GM15510 (cell line): Measurements from ENCODE around the gene GMEB2.

Experiments
- POLR2A ChIP-seq: IDR thresholded peaks from 3 replicates; pipeline ENCODE4 v1.6.1; 2011; ENCODE audit warnings: borderline replicate concordance; ENCODE audit not compliant: insufficient read length; ENCODE audit errors: extremely low read depth

Gene GMEB2

DNA sequence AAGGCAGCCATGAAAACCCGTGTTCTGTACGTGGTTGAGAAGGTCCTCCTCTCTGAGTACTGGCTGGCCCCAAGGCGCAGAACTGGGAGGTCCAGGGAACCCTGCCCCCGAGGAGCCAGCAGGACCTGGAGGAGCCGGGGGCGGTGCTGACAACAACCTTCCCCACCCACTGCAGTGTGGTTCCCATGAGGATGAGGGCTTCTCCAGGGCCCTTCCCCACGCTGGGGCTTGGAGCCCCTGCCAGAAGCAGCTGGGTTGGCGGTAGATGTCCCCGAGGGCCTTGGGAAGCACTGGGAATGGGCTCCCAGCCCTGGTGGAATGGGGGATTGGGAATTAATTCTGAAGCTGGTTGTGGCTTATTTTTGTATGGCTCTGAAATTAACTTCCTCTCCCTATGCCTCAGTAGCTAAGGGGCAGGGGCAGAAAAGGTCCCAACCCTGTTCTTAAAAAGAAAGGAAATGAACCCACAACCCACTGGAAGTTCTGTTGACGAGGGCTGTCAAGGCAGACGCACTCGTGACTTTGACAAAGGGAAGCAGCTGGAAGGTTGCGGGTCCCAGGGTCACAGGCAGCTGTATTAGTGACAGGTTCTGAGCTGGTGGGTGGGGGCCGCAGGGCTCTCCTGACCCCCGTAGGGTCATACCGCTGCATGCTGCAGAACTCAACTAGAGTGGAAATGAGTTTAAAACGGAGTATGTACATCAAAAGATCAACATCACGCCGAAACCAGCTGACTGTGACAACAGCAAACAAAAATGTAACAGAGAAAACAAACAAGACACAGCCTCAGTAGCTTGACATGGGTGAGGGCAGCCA is 38.9 kb downstream of the GMEB2 start:
- no peak for TF ChIP-seq POLR2A

DNA sequence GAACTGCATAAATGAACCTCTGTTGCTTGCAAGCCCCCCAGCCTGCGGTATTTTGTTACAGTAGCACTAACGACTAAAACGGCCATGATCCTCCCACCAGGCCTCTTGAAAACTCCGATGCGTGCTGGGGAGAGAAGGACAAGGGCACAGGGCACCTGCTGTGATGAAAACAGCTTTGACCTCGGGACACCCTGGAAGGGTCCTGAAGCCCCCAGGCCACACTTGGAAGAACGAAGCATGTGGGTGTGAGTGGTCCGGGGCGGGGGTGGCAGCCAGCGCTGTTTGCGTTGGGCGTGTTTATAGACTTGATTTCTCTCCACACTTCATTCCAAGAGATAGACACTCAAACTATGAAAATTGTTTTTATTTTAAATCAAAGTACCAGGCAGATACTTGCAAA is 39.6 kb downstream of the GMEB2 start:
- TF ChIP-seq POLR2A, result no peak

DNA sequence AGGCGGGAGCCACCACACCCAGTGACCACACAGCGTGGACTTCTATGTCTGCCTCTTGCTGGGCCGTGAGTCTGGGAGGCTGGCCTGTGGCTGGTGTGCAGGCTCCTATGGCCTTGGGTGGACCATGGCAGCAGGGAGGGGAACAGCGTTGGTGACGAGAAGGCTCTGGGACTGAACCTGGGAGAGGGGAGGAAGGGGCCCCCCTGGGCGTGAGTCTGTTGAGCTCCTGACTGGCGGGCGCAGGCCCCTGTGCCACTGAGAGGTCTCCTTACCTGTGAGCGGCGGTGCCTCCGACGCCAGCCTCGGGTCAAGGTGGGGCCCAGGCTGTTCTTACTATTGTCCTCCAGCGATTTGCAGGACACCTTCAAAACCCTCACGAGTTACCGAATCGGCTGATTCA is 40.1 kb downstream of the GMEB2 start:
- TF ChIP-seq POLR2A, result no peak

DNA sequence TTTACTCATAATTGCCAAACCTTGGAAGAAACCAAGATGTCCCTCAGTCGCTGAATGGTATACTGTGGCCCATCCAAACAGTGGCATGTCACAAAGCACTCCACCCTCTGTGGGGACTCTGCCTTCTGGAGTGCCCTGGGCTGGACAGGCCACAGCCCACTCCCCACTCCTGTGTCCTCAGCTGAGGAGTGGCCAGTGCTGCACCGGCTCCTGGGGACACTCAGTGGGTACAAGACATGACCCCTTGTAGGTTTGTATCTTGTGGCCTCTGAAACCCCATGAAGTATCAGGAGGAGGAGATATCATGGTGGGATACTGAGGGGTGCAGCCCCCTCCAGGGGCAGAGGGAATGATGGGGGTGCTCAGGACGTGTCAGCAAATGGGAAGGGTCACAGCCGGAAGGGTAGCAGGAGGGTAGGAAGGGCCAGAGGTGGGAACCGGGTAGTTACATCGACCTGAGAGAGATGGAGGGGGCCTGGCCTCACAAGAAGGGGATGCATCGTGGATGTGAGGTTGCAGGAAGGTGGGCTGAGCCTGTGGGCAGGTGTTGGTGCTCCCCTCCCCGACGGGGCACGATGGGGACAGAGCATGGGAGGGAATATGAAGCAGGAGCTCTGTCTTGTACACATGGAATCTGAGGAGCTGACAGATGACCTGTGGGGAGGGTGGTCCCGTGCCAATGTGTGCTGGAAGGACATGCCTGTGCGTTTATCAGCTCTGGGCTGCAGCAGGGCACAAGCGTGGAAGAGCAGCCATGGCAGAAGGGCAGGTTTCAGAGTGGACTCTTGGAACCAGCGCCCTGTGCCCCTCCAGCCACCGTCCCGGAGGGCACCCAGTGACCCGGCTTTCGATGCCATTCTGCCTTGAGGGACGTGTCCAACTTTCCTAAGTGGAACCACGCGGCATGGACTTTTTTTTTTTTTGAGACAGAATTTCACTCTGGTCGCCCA is 41.0 kb downstream of the GMEB2 start:
- no peak for TF ChIP-seq POLR2A

DNA sequence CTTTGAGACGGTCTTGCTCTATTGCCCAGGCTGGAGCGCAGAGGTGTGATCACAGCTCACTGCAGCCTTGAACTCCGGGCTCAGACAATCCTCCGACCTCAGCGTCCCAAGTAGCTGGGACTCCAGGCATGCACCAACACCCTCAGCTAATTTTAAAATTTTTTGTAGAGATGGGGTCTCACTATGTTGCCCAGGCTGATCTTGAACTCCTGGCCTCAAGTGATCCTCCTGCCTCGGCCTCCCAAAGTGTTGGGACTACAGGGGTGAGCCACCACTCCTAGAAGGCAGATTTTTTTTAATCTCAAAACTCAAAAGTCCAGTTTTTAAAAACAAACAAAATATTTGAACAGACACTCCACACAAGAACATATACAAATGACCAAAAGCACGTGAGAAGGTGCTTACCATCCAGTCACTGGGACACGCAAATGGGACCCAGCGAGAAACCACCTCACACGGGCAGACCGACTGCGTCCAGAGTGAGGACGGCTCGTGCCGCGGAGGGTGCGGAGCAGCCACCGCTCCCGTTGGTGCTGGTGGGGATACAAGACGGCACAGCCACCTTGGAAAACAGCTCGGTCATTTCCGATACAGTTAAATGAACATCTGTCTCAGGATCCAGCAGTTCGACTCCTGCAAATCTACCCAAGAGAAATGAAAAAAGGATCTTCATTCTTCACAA is 44.4 kb downstream of the GMEB2 start:
- TF ChIP-seq POLR2A, result no peak

DNA sequence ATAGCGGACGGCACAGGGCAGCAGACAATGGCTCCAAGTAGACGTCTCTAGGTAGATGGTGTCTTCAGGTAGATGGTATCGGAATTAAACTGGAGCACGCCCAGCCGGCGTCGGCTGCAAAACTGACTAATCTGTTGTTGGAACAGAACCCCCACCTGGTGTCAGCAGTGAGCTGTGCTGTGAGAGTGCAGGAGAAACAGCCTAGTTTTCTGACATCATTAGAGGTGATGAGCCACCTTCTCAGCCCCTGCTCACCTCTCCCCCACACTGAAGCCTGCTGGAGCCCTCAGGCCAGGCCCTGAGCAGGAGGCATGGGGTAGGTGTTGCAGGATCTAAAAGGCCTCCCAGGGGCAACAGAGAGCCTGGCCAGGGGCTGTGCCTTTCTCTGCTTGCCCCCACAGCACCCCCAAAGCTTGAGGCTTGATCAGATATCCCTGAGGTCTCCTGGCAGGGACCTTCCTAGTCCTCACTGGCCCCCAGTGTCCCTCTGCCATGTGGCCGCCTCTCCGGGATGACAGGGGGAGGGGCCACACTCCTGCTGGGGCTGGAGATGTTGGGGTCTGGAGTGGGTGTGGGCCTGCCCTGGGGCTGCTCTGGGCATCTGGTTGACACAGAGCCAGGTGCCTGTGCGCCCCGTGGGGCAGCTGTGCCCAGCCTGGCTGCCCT is 46.0 kb downstream of the GMEB2 start:
- TF ChIP-seq POLR2A, result no peak

DNA sequence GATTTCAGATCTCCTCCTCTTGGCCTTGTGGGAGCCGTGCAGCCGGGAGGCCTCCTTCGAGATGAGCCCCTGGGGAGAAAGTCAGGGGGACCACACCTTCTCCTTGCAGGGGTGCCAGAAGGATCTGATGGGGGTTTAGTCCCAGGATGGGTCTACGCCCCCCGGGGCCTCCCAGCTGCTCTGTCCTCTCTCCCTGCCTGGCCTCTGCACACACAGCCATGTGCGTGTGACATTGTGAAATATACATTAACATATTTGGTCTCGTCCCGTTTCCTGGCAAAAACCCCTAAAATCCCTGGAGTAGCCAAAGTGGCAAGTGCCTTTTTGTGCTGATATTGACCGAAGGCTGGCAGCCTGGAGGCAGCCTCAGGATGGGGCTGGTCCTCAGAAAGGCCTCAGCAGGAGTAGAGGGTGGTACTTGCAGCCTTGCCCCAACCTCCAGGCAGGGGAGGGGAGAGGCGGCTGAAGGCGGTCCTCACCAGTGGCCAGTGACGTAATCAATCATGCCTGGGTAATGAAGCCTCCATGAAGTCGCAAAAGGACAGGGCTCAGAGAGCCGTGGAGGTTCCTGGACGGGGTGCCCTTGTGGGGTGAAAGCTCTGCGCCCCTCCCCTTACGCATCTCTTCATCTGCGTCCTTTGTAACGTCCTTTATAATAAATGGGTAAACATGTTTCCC is 47.7 kb downstream of the GMEB2 start:
- TF ChIP-seq POLR2A, result no peak

DNA sequence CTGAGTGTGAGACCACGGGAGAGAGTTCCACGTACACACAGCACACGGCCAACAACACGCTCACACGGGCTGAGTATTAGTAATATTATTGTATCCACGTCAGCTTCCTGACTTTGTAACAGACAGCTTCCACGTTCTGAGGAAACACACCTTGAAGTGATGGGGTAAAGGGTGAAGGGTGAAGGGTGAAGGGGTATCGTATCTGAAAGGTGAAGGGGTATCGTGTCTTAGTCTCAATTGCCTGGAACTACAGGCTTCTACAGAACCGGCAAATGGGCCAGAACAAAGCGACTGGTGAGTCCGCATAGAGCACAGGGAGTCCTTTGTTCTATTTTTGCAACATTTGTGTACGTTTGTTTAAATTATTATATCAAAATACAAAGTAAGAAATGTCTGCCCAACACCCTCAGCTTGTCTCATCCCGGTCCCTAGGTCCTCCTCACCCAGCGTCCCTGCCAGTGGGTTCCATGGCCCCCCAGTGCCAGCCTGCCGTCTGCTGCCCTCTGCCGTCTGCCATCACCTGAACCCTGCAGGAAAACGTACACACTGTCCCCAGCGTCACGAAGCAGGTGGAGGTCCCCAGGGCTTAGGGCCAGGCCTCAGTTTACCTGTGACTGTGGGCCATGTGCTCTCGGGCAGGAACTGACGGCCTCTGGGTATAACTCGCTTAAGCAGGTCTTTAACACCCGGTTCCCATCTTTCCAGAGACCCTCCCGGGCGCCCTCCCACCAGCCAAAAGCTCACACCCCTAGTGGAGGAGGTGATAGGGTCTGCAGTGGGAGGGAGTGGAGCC is 48.5 kb downstream of the GMEB2 start:
- TF ChIP-seq POLR2A, result no peak

DNA sequence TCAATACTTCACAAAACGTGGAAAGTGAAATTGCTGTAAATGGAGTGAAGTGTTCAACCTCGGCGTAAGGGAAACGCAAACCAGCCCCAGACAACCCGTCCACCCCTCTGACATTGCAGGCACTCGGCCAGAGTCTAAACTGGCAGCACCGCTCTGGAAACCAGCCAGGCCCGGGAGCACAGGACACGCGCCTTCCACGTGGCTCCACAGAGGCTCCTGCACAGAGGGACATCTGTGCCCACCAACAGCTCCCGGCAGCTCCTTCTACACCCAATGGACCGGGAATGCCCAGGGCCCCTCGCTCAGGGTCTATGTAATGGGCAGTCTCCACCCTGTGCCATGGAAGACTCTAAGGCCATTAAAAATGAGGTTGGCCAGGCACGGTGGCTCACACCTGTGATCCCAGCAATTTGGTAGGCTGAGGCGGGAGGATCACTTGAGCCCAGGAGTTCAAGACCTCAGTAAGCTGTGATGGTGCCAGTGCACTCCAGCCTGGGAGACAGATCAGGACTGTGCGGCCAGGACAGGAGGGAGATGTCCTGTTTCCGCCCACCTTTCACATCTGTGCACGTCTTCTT is 49.5 kb downstream of the GMEB2 start:
- TF ChIP-seq POLR2A, result no peak

DNA sequence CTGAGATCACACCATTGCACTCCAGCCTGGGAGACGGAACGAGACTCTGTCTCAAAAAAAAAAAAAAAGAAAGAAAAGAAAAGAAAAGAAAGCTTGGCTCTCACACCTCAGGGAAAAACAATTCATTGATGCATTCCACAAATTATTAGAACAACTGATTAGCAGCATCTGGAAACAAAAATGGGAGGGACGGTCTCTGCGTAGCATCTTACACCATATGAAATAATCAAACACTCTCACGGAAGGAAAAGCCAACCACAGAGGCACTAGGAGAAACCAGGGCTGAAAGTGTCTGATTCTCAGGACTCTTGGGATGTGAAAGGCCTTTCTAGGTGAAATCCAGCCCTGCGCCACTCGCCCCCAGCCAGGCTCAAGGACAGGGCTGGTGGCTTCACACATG is 50.6 kb downstream of the GMEB2 start:
- no peak for TF ChIP-seq POLR2A

DNA sequence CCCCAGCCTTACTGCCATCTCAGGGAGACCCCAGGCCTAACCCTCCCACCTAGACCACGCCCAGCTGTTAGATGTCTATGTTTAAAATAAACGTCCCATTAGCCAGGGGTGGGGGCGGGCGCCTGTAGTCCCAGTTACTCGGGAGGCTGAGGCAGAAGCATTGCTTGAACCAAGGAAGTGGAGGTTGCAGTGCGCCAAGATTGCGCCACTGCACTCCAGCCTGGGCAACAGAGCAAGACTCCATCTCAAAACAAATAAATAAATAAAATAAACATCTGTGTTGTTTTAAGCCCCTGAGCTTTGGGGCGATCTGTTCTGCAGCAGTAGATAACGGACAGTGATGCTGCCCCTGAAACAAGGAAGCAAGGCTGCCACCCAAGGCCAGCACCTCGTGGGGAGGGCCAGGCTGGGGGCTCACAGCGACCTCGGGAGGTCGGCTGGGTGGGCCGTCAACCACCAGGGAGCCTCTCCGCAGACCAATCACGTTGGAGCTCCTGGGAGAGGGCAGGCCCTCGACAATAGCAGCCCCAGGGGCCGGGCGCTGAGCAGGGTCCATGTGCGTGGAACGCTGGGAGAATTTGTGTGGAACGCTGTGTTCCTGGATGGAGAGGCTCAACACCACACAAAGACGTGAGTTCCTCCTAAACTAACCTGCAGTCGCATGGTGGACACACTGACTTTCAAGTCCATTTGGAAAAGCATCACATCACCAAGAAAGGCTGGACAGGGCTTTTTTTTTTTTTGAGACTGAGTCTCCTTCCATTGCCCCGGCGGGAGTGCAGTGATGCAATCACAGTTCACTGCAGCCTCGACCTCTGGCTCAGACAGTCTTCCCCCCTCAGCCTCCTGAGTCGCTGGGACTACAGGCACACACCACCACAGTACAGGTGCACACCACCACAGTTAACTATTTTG is 51.8 kb downstream of the GMEB2 start:
- no peak for TF ChIP-seq POLR2A
